ENCODE measurements around the gene OR11A1. TPM values are rescaled to one million over a fixed set of nuclear protein-coding genes. Genes with fewer than 3 reads are reported as not detected.

OR11A1 gene
- polyA plus RNA-seq, 1 donor (not counting 4 experiments of a cell fraction or from before 2014, with no cell fraction given): not detected

DNA sequence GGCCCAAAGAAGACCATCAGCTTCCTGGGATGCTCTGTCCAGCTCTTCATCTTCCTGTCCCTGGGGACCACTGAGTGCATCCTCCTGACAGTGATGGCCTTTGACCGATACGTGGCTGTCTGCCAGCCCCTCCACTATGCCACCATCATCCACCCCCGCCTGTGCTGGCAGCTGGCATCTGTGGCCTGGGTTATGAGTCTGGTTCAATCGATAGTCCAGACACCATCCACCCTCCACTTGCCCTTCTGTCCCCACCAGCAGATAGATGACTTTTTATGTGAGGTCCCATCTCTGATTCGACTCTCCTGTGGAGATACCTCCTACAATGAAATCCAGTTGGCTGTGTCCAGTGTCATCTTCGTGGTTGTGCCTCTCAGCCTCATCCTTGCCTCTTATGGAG lies 5.2 kb upstream of the OR11A1 start:
- no peak for DNase-seq (ENCODE audit: low read depth, low spot score)
- Histone ChIP-seq H3K9me1 (ENCODE audit: control insufficient read depth, extremely low read depth, insufficient read depth, low read length) (no peaks in the 10 kb centered on the region), H3K9me3 (ENCODE audit: control insufficient read depth, low read depth, low read length) (no peaks in the 10 kb centered on the region), H4K20me1 (ENCODE audit: control insufficient read depth, extremely low read depth, insufficient read depth, low read length) (no peaks in the 10 kb centered on the region), H3K27me3 (ENCODE audit: control insufficient read depth, extremely low read depth, insufficient read depth, low read length) (peaks cover 4% of the 10 kb centered on the region), H3K4me1 (ENCODE audit: control insufficient read depth, extremely low read depth, insufficient read depth, low read length) (peaks cover 4% of the 10 kb centered on the region), H3K27ac (ENCODE audit: control insufficient read depth, insufficient read depth, low read length) (no peak overlapping the region), H3K4me3 (ENCODE audit: control insufficient read depth in 2 of 3, extremely low read depth in 1 of 3, insufficient read depth in 2 of 3, low read depth in 1 of 3, low read length in 3 of 3) (no peak overlapping the region), H2AFZ (ENCODE audit: control insufficient read depth, low read length) (no peak overlapping the region), H3K79me2 (ENCODE audit: control insufficient read depth, insufficient read depth, low read length) (no peaks in the 10 kb centered on the region), H3K36me3 (ENCODE audit: control insufficient read depth in 2 of 2, extremely low read depth in 1 of 2, insufficient read depth in 2 of 2, low read length in 2 of 2) (no peaks in the 10 kb centered on the region), H3K4me2 (ENCODE audit: control insufficient read depth, extremely low read depth, insufficient read depth, low read depth, low read length) (no peak overlapping the region), H3K9ac (ENCODE audit: control insufficient read depth, extremely low read depth, insufficient read depth, low read length) (no peak overlapping the region)
- dilution Hi-C loops (cut with MboI; ENCODE audit: extremely low pct_ligation_motif_present, low sequenced_read_pairs): no loop called here
- TF ChIP-seq, protein P1, sequence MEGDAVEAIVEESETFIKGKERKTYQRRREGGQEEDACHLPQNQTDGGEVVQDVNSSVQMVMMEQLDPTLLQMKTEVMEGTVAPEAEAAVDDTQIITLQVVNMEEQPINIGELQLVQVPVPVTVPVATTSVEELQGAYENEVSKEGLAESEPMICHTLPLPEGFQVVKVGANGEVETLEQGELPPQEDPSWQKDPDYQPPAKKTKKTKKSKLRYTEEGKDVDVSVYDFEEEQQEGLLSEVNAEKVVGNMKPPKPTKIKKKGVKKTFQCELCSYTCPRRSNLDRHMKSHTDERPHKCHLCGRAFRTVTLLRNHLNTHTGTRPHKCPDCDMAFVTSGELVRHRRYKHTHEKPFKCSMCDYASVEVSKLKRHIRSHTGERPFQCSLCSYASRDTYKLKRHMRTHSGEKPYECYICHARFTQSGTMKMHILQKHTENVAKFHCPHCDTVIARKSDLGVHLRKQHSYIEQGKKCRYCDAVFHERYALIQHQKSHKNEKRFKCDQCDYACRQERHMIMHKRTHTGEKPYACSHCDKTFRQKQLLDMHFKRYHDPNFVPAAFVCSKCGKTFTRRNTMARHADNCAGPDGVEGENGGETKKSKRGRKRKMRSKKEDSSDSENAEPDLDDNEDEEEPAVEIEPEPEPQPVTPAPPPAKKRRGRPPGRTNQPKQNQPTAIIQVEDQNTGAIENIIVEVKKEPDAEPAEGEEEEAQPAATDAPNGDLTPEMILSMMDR (optimal IDR thresholded peaks at IDR 0.05 in 1 of 3, IDR thresholded peaks at IDR 0.05 in 1 of 3, conservative IDR thresholded peaks at IDR 0.05 in 1 of 3; ENCODE audit: extremely low read depth in 1 of 3, insufficient read depth in 2 of 3, low read length in 3 of 3): no peak
- TF ChIP-seq EZH2 (IDR thresholded peaks at IDR 0.05; ENCODE audit: low read length): no peak
- no peak for FAIRE-seq

DNA sequence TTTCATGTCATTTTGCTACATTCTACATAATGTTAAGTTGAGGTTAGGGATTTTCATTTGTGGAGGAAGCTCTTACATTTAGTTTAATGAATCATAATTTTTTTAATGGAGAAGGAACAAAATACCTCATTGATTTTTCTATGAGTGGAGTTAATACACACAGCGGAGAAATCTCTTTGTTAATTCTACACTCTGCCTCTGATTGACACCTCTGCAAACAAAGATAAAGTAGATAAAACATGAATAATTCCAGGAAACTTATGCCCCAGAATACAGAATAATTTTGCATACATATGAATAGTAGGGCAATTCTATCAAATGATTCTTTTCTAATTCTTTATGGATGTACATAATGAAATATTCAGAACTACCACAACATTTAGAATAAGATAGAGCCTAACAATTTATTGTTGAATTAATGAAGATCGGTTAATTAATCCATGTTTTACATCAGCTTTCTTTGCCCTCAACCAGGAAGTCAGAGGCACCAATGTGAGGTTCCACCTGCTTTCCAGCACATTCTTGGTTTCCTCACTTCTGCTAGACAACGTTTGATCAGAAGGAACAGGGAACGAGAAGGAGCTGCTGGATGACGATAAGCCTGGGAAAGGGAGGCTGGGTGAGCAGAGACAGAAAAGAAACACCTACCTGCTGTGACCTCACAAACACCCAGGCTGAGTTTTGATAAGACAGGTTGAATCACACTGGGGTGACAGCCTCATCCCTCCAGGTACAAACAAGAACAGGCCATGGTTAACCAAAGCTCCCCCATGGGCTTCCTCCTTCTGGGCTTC lies 4.3 kb upstream of the OR11A1 start:
- Histone ChIP-seq H3K9ac (ENCODE audit: control insufficient read depth, extremely low read depth, insufficient read depth, low read length) (no peak overlapping the region), H3K9me3 (ENCODE audit: control insufficient read depth, low read depth, low read length) (no peaks in the 10 kb centered on the region), H4K20me1 (ENCODE audit: control insufficient read depth, extremely low read depth, insufficient read depth, low read length) (no peaks in the 10 kb centered on the region), H3K4me2 (ENCODE audit: control insufficient read depth, extremely low read depth, insufficient read depth, low read depth, low read length) (no peak overlapping the region), H2AFZ (ENCODE audit: control insufficient read depth, low read length) (no peak overlapping the region), H3K27me3 (ENCODE audit: control insufficient read depth, extremely low read depth, insufficient read depth, low read length) (peaks cover 4% of the 10 kb centered on the region), H3K4me1 (ENCODE audit: control insufficient read depth, extremely low read depth, insufficient read depth, low read length) (peaks cover 4% of the 10 kb centered on the region), H3K4me3 (ENCODE audit: control insufficient read depth in 2 of 3, extremely low read depth in 1 of 3, insufficient read depth in 2 of 3, low read depth in 1 of 3, low read length in 3 of 3) (no peak overlapping the region), H3K79me2 (ENCODE audit: control insufficient read depth, insufficient read depth, low read length) (no peaks in the 10 kb centered on the region), H3K27ac (ENCODE audit: control insufficient read depth, insufficient read depth, low read length) (no peak overlapping the region), H3K9me1 (ENCODE audit: control insufficient read depth, extremely low read depth, insufficient read depth, low read length) (no peaks in the 10 kb centered on the region), H3K36me3 (ENCODE audit: control insufficient read depth in 2 of 2, extremely low read depth in 1 of 2, insufficient read depth in 2 of 2, low read length in 2 of 2) (no peaks in the 10 kb centered on the region)
- no peak for TF ChIP-seq EZH2 (IDR thresholded peaks at IDR 0.05; ENCODE audit: low read length)
- TF ChIP-seq, protein P1 (optimal IDR thresholded peaks at IDR 0.05 in 1 of 3, IDR thresholded peaks at IDR 0.05 in 1 of 3, conservative IDR thresholded peaks at IDR 0.05 in 1 of 3; ENCODE audit: extremely low read depth in 1 of 3, insufficient read depth in 2 of 3, low read length in 3 of 3): no peak
- DNase-seq (ENCODE audit: low read depth, low spot score) (no peak), FAIRE-seq (no peak)
- dilution Hi-C loops (cut with MboI; ENCODE audit: extremely low pct_ligation_motif_present, low sequenced_read_pairs): no loop called here

Measured in keratinocyte (primary cell).